ENCODE measurements around the gene ALS2. TPM values are rescaled to one million over a fixed set of nuclear protein-coding genes. Genes with fewer than 3 reads are reported as not detected.

ALS2 gene
- total and polyA plus RNA-seq, 4 donors: 8.2 to 35.3 (median 15.0) TPM

DNA sequence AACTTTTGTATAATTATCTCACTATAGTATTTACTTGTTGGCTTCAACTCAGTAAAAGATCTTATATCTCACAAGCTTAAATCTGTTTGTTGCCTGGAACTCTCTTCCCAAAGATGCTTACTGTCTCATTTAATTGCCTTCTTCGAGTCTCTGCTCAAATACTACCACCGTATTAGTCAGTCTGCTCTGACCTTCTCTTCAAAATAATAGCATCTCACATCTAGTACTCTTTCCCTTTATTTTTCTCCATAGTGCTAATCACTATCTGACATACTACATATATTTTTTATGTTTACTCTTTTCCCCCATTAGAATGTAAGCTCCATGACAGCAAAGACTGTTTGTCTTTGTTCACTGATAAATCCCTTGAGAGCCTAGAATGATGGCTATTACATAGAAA, 71.7 kb downstream of the ALS2 start:
- Histone ChIP-seq H3K36me3 (ENCODE audit: control insufficient read depth in 4 of 4, insufficient read depth in 3 of 4, low read depth in 1 of 4, low read length in 3 of 4) (peaks cover 7 to 56% (median 51%) of the 10 kb centered on the region in 4 donors), H3K27ac (ENCODE audit: low read depth in 1 of 2, low read length in 2 of 2) (no peak overlapping the region), H3K27me3 (ENCODE audit: control insufficient read depth in 4 of 4, insufficient read depth in 4 of 4, low read length in 3 of 4) (no peaks in the 10 kb centered on the region), H3K4me1 (ENCODE audit: control insufficient read depth in 4 of 4, insufficient read depth in 4 of 4, low read length in 3 of 4) (no peaks in the 10 kb centered on the region), H3K9me3 (ENCODE audit: control insufficient read depth in 4 of 4, low read length in 3 of 4) (no peaks in the 10 kb centered on the region), H3K4me3 (ENCODE audit: low read depth in 1 of 3, low read length in 3 of 3) (no peak overlapping the region), H3K9ac (ENCODE audit: low read depth in 1 of 2, low read length in 2 of 2) (no peak overlapping the region)
- no peak for TF ChIP-seq EGR1 (IDR thresholded peaks at IDR 0.05; ENCODE audit: low read depth in 2 of 2)
- 88% methylated on average over 2 of the region's 2 CpGs for WGBS
- DNase-seq (ENCODE audit: low spot score): no peak

DNA sequence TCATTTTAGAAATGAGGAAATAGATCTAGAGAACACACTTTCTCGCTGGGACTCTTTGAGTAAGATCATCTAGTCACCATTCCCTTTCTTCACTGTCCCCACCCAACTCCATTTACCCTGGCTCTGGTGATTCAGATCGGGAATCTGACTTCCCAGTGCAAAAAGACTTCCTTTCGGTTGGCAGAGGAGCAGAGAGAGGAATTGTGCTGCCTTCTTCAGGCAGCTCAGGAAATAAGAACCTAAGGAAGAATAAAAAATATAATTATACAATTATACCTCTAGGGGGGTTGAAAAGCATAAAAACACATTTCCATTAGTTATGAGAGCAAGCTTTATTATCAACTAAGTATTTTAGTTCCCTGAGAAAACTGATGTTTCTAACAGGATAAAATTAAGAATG, 73.0 kb downstream of the ALS2 start:
- no peak for DNase-seq (ENCODE audit: low spot score)
- no peak overlapping the region for H3K9ac ChIP-seq (ENCODE audit: low read depth in 1 of 2, low read length in 2 of 2)
- H3K4me3 ChIP-seq (ENCODE audit: low read depth in 1 of 3, low read length in 3 of 3): no peak overlapping the region
- H3K27me3 ChIP-seq (ENCODE audit: control insufficient read depth in 4 of 4, insufficient read depth in 4 of 4, low read length in 3 of 4): no peaks in the 10 kb centered on the region
- H3K4me1 ChIP-seq (ENCODE audit: control insufficient read depth in 4 of 4, insufficient read depth in 4 of 4, low read length in 3 of 4): no peaks in the 10 kb centered on the region
- peaks cover 4 to 57% (median 51%) of the 10 kb centered on the region in 4 donors for H3K36me3 ChIP-seq (ENCODE audit: control insufficient read depth in 4 of 4, insufficient read depth in 3 of 4, low read depth in 1 of 4, low read length in 3 of 4)
- WGBS: 86% methylated on average over 3 of the region's 3 CpGs
- TF ChIP-seq YY1 (IDR thresholded peaks at IDR 0.05) (no peak), HNF4G (IDR thresholded peaks at IDR 0.05) (no peak), TAF1 (conservative IDR thresholded peaks at IDR 0.05) (no peak), RXRA (IDR thresholded peaks at IDR 0.05) (no peak), ZBTB33 (IDR thresholded peaks at IDR 0.05) (no peak), SP1 (IDR thresholded peaks at IDR 0.05) (no peak), CTCF (IDR thresholded peaks at IDR 0.05; ENCODE audit: low read depth, low read length, missing input control) (no peak), GABPA (IDR thresholded peaks at IDR 0.05 in 1 of 2, conservative IDR thresholded peaks at IDR 0.05 in 1 of 2) (no peak), EGR1 (IDR thresholded peaks at IDR 0.05; ENCODE audit: low read depth in 2 of 2) (no peak), NR2F2 (IDR thresholded peaks at IDR 0.05) (no peak), HNF4A (conservative IDR thresholded peaks at IDR 0.05) (no peak)
- TF ChIP-seq, protein P1, sequence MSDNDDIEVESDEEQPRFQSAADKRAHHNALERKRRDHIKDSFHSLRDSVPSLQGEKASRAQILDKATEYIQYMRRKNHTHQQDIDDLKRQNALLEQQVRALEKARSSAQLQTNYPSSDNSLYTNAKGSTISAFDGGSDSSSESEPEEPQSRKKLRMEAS (IDR thresholded peaks at IDR 0.05): no peak
- TF ChIP-seq, protein P2, sequence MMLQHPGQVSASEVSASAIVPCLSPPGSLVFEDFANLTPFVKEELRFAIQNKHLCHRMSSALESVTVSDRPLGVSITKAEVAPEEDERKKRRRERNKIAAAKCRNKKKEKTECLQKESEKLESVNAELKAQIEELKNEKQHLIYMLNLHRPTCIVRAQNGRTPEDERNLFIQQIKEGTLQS (IDR thresholded peaks at IDR 0.05): no peak
- no peaks in the 10 kb centered on the region for H3K9me3 ChIP-seq (ENCODE audit: control insufficient read depth in 4 of 4, low read length in 3 of 4)
- no peak overlapping the region for H3K27ac ChIP-seq (ENCODE audit: low read depth in 1 of 2, low read length in 2 of 2)

- Histone ChIP-seq H3K4me1 (ENCODE audit: control insufficient read depth in 4 of 4, insufficient read depth in 4 of 4, low read length in 3 of 4) (no peaks in the 10 kb centered on the region), H3K9me3 (ENCODE audit: control insufficient read depth in 4 of 4, low read length in 3 of 4) (no peaks in the 10 kb centered on the region), H3K36me3 (ENCODE audit: control insufficient read depth in 4 of 4, insufficient read depth in 3 of 4, low read depth in 1 of 4, low read length in 3 of 4) (peaks cover 4 to 59% (median 55%) of the 10 kb centered on the region in 4 donors), H3K27ac (ENCODE audit: low read depth in 1 of 2, low read length in 2 of 2) (no peak overlapping the region), H3K27me3 (ENCODE audit: control insufficient read depth in 4 of 4, insufficient read depth in 4 of 4, low read length in 3 of 4) (no peaks in the 10 kb centered on the region), H3K9ac (ENCODE audit: low read depth in 1 of 2, low read length in 2 of 2) (no peak overlapping the region), H3K4me3 (ENCODE audit: low read depth in 1 of 3, low read length in 3 of 3) (no peak overlapping the region)
- no peak for TF ChIP-seq GABPA (IDR thresholded peaks at IDR 0.05 in 1 of 2, conservative IDR thresholded peaks at IDR 0.05 in 1 of 2)
- no peak for TF ChIP-seq ZBTB33 (IDR thresholded peaks at IDR 0.05)
- TF ChIP-seq FOXA1 (IDR thresholded peaks at IDR 0.05): no peak
- TF ChIP-seq CTCF (IDR thresholded peaks at IDR 0.05; ENCODE audit: low read depth, low read length, missing input control): no peak
- no peak for TF ChIP-seq SP1 (IDR thresholded peaks at IDR 0.05)
- no peak for TF ChIP-seq HNF4A (conservative IDR thresholded peaks at IDR 0.05)
- no peak for TF ChIP-seq TAF1 (conservative IDR thresholded peaks at IDR 0.05)
- no peak for TF ChIP-seq FOXA2 (IDR thresholded peaks at IDR 0.05)
- TF ChIP-seq RXRA (IDR thresholded peaks at IDR 0.05): no peak
- no peak for TF ChIP-seq NR2F2 (IDR thresholded peaks at IDR 0.05)
- TF ChIP-seq HNF4G (IDR thresholded peaks at IDR 0.05): no peak
- TF ChIP-seq JUND (IDR thresholded peaks at IDR 0.05): no peak
- TF ChIP-seq YY1 (IDR thresholded peaks at IDR 0.05): no peak
- TF ChIP-seq, protein P2 (IDR thresholded peaks at IDR 0.05): no peak
- DNase-seq (ENCODE audit: low spot score): no peak
- 98% methylated on average over 1 of the region's 1 CpG for WGBS
These were observed 73.6 kb downstream of the ALS2 start for GRCh38 chr2:201707142-201707541.
